PC-3 (cell line): ENCODE data around the gene MAPKBP1. TPM values are rescaled to one million over a fixed set of nuclear protein-coding genes. Genes with fewer than 3 reads are reported as not detected.
A peak's percentile ranks its signal among the peaks of the same experiment; 100 is the strongest.

ENCODE experiments used
- ATAC-seq: fragments of 200-7000 bp; cut with Tn5 transposase; 2 replicates; pipeline ENCODE4 v1.9.1; 2020; ENCODE audit warnings: mild to moderate bottlenecking, moderate library complexity
- BruUV-seq: library from RNA; stranded (reverse); fragments of 400-500 nt; replicated peaks from 2 replicates; lab custom pipeline; 2021; lab: Mats Ljungman, UMichigan
- CTCF ChIA-PET: fragments of 300-600 bp; sonication (Branson Sonifier 250); formaldehyde crosslinking; loops from one replicate; lab custom pipeline; 2022; ENCODE audit warnings: antibody characterized with exemption; lab: Charles Lee
- POLR2A ChIA-PET: fragments of 300-600 bp; sonication (Branson Sonifier 250); formaldehyde crosslinking; loops from one replicate; lab custom pipeline; 2022; ENCODE audit warnings: antibody characterized with exemption; ENCODE audit not compliant: unreplicated experiment; lab: Charles Lee
- DNase-seq: peaks from one replicate; pipeline ENCODE4 v3.0.0-alpha.2; 2015
- H2AFZ ChIP-seq: fragments of 300-600 bp; sonication (generic); 2 replicates; pipeline ENCODE4 v1.6.0; 2016; ENCODE audit warnings: antibody characterized with exemption, low read length
- H3F3A ChIP-seq: fragments of 300-600 bp; sonication (generic); one replicate; pipeline ENCODE4 v1.6.0; 2017; ENCODE audit warnings: antibody characterized with exemption, low read length, control low read depth, mild to moderate bottlenecking; ENCODE audit not compliant: unreplicated experiment
- H3K27ac ChIP-seq: fragments of 300-600 bp; sonication (generic); 2 replicates; pipeline ENCODE4 v1.5.1; 2016; ENCODE audit warnings: mild to moderate bottlenecking, low read length
- H3K27me3 ChIP-seq: fragments of 300-600 bp; sonication (generic); 2 replicates; pipeline ENCODE4 v1.6.1; 2016; ENCODE audit warnings: low read length, mixed read lengths
- H3K36me3 ChIP-seq: fragments of 300-600 bp; sonication (generic); 2 replicates; pipeline ENCODE4 v1.6.1; 2016; ENCODE audit warnings: low read depth, mixed run types, low read length, mixed read lengths
- H3K4me1 ChIP-seq: fragments of 300-600 bp; sonication (generic); 2 replicates; pipeline ENCODE4 v1.5.1; 2016; ENCODE audit warnings: low read length; ENCODE audit not compliant: insufficient read depth
- H3K4me2 ChIP-seq: fragments of 300-600 bp; sonication (generic); 2 replicates; pipeline ENCODE4 v1.6.0; 2016; ENCODE audit warnings: low read length
- H3K4me3 ChIP-seq: fragments of 300-600 bp; sonication (generic); 2 replicates; pipeline ENCODE4 v1.5.1; 2016; ENCODE audit warnings: mild to moderate bottlenecking, low read length, mixed read lengths
- H3K79me2 ChIP-seq: fragments of 300-600 bp; sonication (generic); 2 replicates; pipeline ENCODE4 v1.6.1; 2017; ENCODE audit warnings: low read length, mixed read lengths
- H3K9ac ChIP-seq: fragments of 300-600 bp; sonication (generic); 2 replicates; pipeline ENCODE4 v1.6.0; 2016; ENCODE audit warnings: mild to moderate bottlenecking, low read length
- H3K9me2 ChIP-seq: fragments of 300-600 bp; sonication (generic); replicated peaks from 2 replicates; pipeline ENCODE4 v1.6.1; 2016; ENCODE audit warnings: mixed run types, low read length, mixed read lengths
- H3K9me3 ChIP-seq: fragments of 300-600 bp; sonication (generic); 2 replicates; pipeline ENCODE4 v1.6.1; 2016; ENCODE audit warnings: low read length, mixed read lengths
- H4K20me1 ChIP-seq: fragments of 300-600 bp; sonication (generic); 2 replicates; pipeline ENCODE4 v1.6.1; 2016; ENCODE audit warnings: low read length, mixed read lengths
- CTCF ChIP-seq: fragments of 300-600 bp; sonication (generic); conservative IDR thresholded peaks from 2 replicates; pipeline ENCODE4 v1.5.1; 2017; ENCODE audit warnings: antibody characterized with exemption, low read depth, mild to moderate bottlenecking, low read length
- EZH2 ChIP-seq: fragments of 300-600 bp; sonication (generic); IDR thresholded peaks from one replicate; pipeline ENCODE4 v1.6.1; 2017; ENCODE audit warnings: antibody characterized with exemption, mild to moderate bottlenecking, low read length; ENCODE audit not compliant: unreplicated experiment
- EZH2phosphoT487 ChIP-seq: fragments of 300-600 bp; sonication (generic); IDR thresholded peaks from 2 replicates; pipeline ENCODE4 v1.6.1; 2018; ENCODE audit warnings: mild to moderate bottlenecking, antibody characterized with exemption, low read length, borderline replicate concordance
- intact Hi-C: fragments of 100-400 bp; cut with micrococcal nuclease; formaldehyde crosslinking; loops from 2 replicates; pipeline ENCODE4 v1.9.0; 2023
- total RNA-seq: library from RNA; depleted of rRNA; stranded (reverse); fragments of >200 nt; gene quantifications from 2 replicates; pipeline ENCODE4 v1.2.3, GENCODE V29; 2014

The MAPKBP1 gene
- total RNA-seq, 1 experiment from 2014 or later, result 29.1 TPM

- no peak for ATAC-seq
- CTCF ChIA-PET, result no interaction called here
These were observed 18.1 kb upstream of the MAPKBP1 start for GRCh38 chr15:41756198-41756597.

GRCh38 chr15:41772720-41773331 is 1.5 kb upstream of the MAPKBP1 start:
- H3K79me2 ChIP-seq, result peaks cover 31% of the 10 kb centered on the region
- intact Hi-C loops, result loop anchor here (1.0 to 5.0 kb wide), 4 partner anchors 38 to 199 kb away; partner anchors contain the start of gene EHD4
- TF ChIP-seq CTCF (peak; percentile 94), EZH2 (no peak)
- no peaks in the 10 kb centered on the region for H3K27me3 ChIP-seq
- no peaks in the 10 kb centered on the region for H3F3A ChIP-seq
- H3K27ac ChIP-seq, result no peak overlapping the region
- H3K9me3 ChIP-seq, result no peaks in the 10 kb centered on the region
- H3K9me2 ChIP-seq, result no peaks in the 10 kb centered on the region
- H3K36me3 ChIP-seq, result no peaks in the 10 kb centered on the region; the same call in 1 of the 2 replicates
- no peak overlapping the region for H2AFZ ChIP-seq
- 0 out of 2 replicates have a peak overlapping the region, but pooled peaks have one; percentile 92 for H3K4me2 ChIP-seq
- peak; percentile 84 for DNase-seq
- no peak overlapping the region for H3K9ac ChIP-seq
- ChIA-PET POLR2A (interaction anchor here (0.6 kb wide), 1 partner anchor 38 kb away, joined by 15 read pairs; no protein-coding TSS in a partner anchor), CTCF (interaction anchor here (0.6 to 2.8 kb wide), 13 partner anchors 18 to 601 kb away, joined by 3 to 76 read pairs (median 7); no protein-coding TSS in a partner anchor)
- no peak overlapping the region for H3K4me3 ChIP-seq
- BruUV-seq, result no TSS peak
- peak; percentile 11 for ATAC-seq
- H4K20me1 ChIP-seq, result 0 out of 2 replicates have a peak, but pooled peaks cover 4% of the 10 kb centered on the region
- H3K4me1 ChIP-seq, result peaks cover 40% of the 10 kb centered on the region

More at GRCh38 chr15:41756198-41756597, 18.1 kb upstream of the MAPKBP1 start:
- peaks cover 7% of the 10 kb centered on the region; the same call in 1 of the 2 replicates for H3K36me3 ChIP-seq
- no TSS peak for BruUV-seq
- H3K9me2 ChIP-seq, result no peaks in the 10 kb centered on the region
- POLR2A ChIA-PET, result no interaction called here
- no peak overlapping the region for H2AFZ ChIP-seq
- H3K79me2 ChIP-seq, result no peaks in the 10 kb centered on the region
- no peak overlapping the region for H3K9ac ChIP-seq
- intact Hi-C loops, result no loop called here
- H3F3A ChIP-seq, result no peaks in the 10 kb centered on the region
- H3K4me3 ChIP-seq, result no peak overlapping the region
- no peak for DNase-seq
- no peaks in the 10 kb centered on the region for H4K20me1 ChIP-seq
- H3K4me2 ChIP-seq, result no peak overlapping the region
- H3K27ac ChIP-seq, result no peak overlapping the region
- no peaks in the 10 kb centered on the region for H3K27me3 ChIP-seq
- H3K9me3 ChIP-seq, result no peaks in the 10 kb centered on the region
- no peaks in the 10 kb centered on the region for H3K4me1 ChIP-seq
- TF ChIP-seq EZH2 (no peak), CTCF (no peak)

GRCh38 chr15:41773332-41773728 is 954 bp upstream of the MAPKBP1 start:
- H3K79me2 ChIP-seq, result peaks cover 36% of the 10 kb centered on the region
- peak overlapping the region; percentile 92 for H3K4me2 ChIP-seq
- BruUV-seq, result no TSS peak
- H3K36me3 ChIP-seq, result no peaks in the 10 kb centered on the region; the same call in 1 of the 2 replicates
- peaks cover 45% of the 10 kb centered on the region for H3K4me1 ChIP-seq
- POLR2A ChIA-PET, result interaction anchor here (0.6 to 1.0 kb wide), 4 partner anchors 15 to 57 kb away, joined by 4 to 9 read pairs (median 6); no protein-coding TSS in a partner anchor
- TF ChIP-seq EZH2phosphoT487 (no peak), EZH2 (no peak), CTCF (no peak)
- no peaks in the 10 kb centered on the region for H3K9me2 ChIP-seq
- CTCF ChIA-PET, result interaction anchor here (0.6 to 2.8 kb wide), 14 partner anchors 18 to 602 kb away, joined by 3 to 76 read pairs (median 8); no protein-coding TSS in a partner anchor
- ATAC-seq (no peak), DNase-seq (no peak)
- H4K20me1 ChIP-seq, result 0 out of 2 replicates have a peak, but pooled peaks cover 4% of the 10 kb centered on the region
- peak overlapping the region; percentile 74; the same call in 1 of the 2 replicates for H3K9ac ChIP-seq
- intact Hi-C loops, result loop anchor here (5.0 kb wide), 2 partner anchors 129 to 199 kb away; partner anchors contain the start of gene EHD4
- H3K27me3 ChIP-seq, result no peaks in the 10 kb centered on the region
- H3K27ac ChIP-seq, result no peak overlapping the region; the same call in 1 of the 2 replicates
- H3K4me3 ChIP-seq, result peak overlapping the region; percentile 81; the same call in 1 of the 2 replicates
- no peaks in the 10 kb centered on the region for H3K9me3 ChIP-seq
- H2AFZ ChIP-seq, result no peak overlapping the region
- H3F3A ChIP-seq, result no peaks in the 10 kb centered on the region
